Activated B cell treated with CpG ODN at 0.5 μM for 24 hours (primary cell): ENCODE data around the gene RRBP1. TPM values are rescaled to one million over a fixed set of nuclear protein-coding genes. Genes with fewer than 3 reads are reported as not detected.

Experiments
- ATAC-seq: fragments of 200-7000 bp; cut with Tn5 transposase; one replicate; pipeline ENCODE4 v1.10.0; 2021; ENCODE audit warnings: low read depth, mild to moderate bottlenecking, moderate library complexity
- CTCF ChIA-PET: fragments of 350-600 bp; sonication (Branson Sonifier 250); formaldehyde crosslinking; loops from one replicate; lab custom pipeline; 2021; ENCODE audit warnings: antibody characterized with exemption; lab: Charles Lee
- POLR2A ChIA-PET: fragments of 350-600 bp; sonication (Branson Sonifier 250); formaldehyde crosslinking; loops from one replicate; lab custom pipeline; 2021; ENCODE audit warnings: antibody characterized with exemption; lab: Charles Lee
- DNase-seq: peaks from one replicate; pipeline ENCODE4 v3.0.0; 2022
- H3K27ac Mint-ChIP-seq: one replicate; pipeline ENCODE4 v1.8.0; 2020; ENCODE audit warnings: mixed read lengths
- H3K27me3 Mint-ChIP-seq: one replicate; pipeline ENCODE4 v1.8.0; 2021; ENCODE audit warnings: mixed read lengths
- H3K36me3 Mint-ChIP-seq: one replicate; pipeline ENCODE4 v1.8.0; 2021; ENCODE audit warnings: low read depth, mixed read lengths
- H3K4me1 Mint-ChIP-seq: one replicate; pipeline ENCODE4 v1.8.0; 2021; ENCODE audit warnings: mixed read lengths
- H3K4me3 Mint-ChIP-seq: one replicate; pipeline ENCODE4 v1.8.0; 2020; ENCODE audit warnings: mild to moderate bottlenecking, mixed read lengths
- H3K9me3 Mint-ChIP-seq: one replicate; pipeline ENCODE4 v1.8.0; 2020; ENCODE audit warnings: mixed read lengths
- intact Hi-C: fragments of 100-400 bp; cut with micrococcal nuclease; formaldehyde crosslinking; loops from one replicate; pipeline ENCODE4 v1.15.1; 2024
- total RNA-seq: library from RNA; stranded (reverse); gene quantifications from 2 replicates; pipeline ENCODE4 v1.2.3, GENCODE V29; 2022
- TF ChIP-seq, protein P1 (sequence below): fragments of 200-600 bp; IDR thresholded peaks from one replicate; pipeline ENCODE4 v1.8.0; 2022; ENCODE audit warnings: antibody characterized with exemption, mild to moderate bottlenecking

RRBP1 gene, protein sequence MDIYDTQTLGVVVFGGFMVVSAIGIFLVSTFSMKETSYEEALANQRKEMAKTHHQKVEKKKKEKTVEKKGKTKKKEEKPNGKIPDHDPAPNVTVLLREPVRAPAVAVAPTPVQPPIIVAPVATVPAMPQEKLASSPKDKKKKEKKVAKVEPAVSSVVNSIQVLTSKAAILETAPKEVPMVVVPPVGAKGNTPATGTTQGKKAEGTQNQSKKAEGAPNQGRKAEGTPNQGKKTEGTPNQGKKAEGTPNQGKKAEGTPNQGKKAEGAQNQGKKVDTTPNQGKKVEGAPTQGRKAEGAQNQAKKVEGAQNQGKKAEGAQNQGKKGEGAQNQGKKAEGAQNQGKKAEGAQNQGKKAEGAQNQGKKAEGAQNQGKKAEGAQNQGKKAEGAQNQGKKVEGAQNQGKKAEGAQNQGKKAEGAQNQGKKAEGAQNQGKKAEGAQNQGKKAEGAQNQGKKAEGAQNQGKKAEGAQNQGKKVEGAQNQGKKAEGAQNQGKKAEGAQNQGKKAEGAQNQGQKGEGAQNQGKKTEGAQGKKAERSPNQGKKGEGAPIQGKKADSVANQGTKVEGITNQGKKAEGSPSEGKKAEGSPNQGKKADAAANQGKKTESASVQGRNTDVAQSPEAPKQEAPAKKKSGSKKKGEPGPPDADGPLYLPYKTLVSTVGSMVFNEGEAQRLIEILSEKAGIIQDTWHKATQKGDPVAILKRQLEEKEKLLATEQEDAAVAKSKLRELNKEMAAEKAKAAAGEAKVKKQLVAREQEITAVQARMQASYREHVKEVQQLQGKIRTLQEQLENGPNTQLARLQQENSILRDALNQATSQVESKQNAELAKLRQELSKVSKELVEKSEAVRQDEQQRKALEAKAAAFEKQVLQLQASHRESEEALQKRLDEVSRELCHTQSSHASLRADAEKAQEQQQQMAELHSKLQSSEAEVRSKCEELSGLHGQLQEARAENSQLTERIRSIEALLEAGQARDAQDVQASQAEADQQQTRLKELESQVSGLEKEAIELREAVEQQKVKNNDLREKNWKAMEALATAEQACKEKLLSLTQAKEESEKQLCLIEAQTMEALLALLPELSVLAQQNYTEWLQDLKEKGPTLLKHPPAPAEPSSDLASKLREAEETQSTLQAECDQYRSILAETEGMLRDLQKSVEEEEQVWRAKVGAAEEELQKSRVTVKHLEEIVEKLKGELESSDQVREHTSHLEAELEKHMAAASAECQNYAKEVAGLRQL (N-terminal part only)
- 18.9 and 22.0 TPM in 2 replicates for total RNA-seq

DNA sequence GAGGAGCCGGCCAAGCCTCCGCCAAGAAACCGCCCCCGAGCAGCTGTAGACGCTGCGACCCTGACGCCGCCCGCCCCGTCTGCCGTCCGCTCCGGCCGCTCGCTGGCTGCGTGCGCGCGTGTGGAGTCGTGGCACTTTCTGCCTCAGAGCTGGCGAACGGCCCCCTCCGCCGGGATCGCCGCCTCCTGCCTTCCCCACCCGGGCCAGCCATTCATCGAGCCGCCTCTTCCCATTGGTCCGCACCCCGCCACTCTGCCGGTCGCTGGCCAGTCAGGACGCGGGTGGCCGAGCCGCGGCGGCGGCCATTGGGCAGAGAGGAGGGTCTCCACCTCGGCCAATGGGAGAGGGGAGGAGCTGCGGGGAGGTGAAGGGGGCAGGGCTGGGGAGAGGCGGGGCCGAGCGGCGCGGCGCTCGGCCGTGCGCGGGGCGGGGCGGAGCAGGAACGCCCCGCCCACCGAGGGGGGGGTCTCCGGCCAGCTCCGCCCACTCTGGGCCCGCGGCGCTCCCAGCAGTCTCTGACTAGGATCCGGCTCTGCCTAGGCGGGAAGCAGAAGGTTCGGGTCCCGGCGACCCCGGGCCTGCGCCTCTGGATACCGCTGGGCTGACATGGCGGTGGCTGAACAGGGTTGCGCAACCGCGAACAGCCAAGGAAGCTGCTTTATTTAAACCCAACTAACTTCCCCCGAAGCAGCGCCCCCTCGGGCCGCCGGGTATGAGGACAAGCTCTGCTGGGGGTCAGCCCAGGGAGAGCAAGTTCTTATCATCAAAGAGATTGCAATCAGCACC, at the start of gene RRBP1:
RRBP1 (minus strand) TSS at position 140 of the 786 bp plus-strand sequence. CDS start 21,735 bp downstream, outside the sequence.
- peak; percentile 94 for ATAC-seq

DNA sequence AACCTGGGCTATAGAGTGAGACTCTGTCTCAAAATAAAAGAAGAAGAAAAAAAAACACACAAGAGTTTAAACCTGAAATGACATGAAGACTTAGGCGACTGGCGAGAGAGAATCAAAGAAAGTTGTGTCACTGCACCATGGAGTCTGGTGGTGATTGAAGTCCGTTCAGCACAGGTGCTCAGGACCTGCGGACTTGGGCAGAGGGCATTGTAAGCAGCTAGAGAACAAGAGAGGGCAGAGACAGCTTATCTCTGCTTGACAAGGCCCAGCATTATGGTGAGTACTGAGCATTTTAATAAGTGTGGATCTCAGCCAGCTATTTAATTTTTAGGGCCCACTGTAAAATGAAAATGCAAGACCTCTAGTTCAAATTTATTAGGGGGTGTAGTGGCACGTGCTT, 49.2 kb upstream of the RRBP1 start:
- Mint-ChIP-seq H3K36me3 (no peaks in the 10 kb centered on the region), H3K9me3 (peaks cover 2% of the 10 kb centered on the region), H3K27me3 (peaks cover 9% of the 10 kb centered on the region), H3K4me1 (no peaks in the 10 kb centered on the region), H3K4me3 (no peak overlapping the region), H3K27ac (no peak overlapping the region)
- POLR2A ChIA-PET, result no interaction called here
- intact Hi-C loops, result no loop called here
- DNase-seq (no peak), ATAC-seq (no peak)
- TF ChIP-seq, protein P1, sequence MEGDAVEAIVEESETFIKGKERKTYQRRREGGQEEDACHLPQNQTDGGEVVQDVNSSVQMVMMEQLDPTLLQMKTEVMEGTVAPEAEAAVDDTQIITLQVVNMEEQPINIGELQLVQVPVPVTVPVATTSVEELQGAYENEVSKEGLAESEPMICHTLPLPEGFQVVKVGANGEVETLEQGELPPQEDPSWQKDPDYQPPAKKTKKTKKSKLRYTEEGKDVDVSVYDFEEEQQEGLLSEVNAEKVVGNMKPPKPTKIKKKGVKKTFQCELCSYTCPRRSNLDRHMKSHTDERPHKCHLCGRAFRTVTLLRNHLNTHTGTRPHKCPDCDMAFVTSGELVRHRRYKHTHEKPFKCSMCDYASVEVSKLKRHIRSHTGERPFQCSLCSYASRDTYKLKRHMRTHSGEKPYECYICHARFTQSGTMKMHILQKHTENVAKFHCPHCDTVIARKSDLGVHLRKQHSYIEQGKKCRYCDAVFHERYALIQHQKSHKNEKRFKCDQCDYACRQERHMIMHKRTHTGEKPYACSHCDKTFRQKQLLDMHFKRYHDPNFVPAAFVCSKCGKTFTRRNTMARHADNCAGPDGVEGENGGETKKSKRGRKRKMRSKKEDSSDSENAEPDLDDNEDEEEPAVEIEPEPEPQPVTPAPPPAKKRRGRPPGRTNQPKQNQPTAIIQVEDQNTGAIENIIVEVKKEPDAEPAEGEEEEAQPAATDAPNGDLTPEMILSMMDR, result no peak
- CTCF ChIA-PET, result interaction anchor here (0.7 kb wide), 1 partner anchor 49 kb away, joined by 3 read pairs; the partner anchor contains the start of gene RRBP1

More for the DNA sequence above, at the start of gene RRBP1:
- Mint-ChIP-seq H3K36me3 (no peaks in the 10 kb centered on the region), H3K27me3 (peaks cover 23% of the 10 kb centered on the region), H3K4me3 (peak within 1 kb of the TSS; percentile 86), H3K9me3 (peaks cover 2% of the 10 kb centered on the region), H3K4me1 (peaks cover 20% of the 10 kb centered on the region), H3K27ac (peak within 1 kb of the TSS; percentile 82)
- TF ChIP-seq, protein P1, result no peak
- ChIA-PET CTCF (interaction anchor here (0.5 to 6.8 kb wide), 31 partner anchors 9 to 605 kb away, joined by 3 to 108 read pairs (median 4); partner anchors contain the start of genes DSTN, KAT14, PET117 and ZNF133), POLR2A (interaction anchor here (0.7 to 2.9 kb wide), 21 partner anchors 145 to 825 kb away, joined by 3 to 22 read pairs (median 6); partner anchors contain the start of genes KAT14, MGME1, PET117 and SEC23B)
- peak; percentile 92 for DNase-seq
- intact Hi-C loops, result loop anchor here (1.0 to 5.0 kb wide), 12 partner anchors 113 to 905 kb away; partner anchors contain the start of genes DTD1, DZANK1, KAT14 and PET117

DNA sequence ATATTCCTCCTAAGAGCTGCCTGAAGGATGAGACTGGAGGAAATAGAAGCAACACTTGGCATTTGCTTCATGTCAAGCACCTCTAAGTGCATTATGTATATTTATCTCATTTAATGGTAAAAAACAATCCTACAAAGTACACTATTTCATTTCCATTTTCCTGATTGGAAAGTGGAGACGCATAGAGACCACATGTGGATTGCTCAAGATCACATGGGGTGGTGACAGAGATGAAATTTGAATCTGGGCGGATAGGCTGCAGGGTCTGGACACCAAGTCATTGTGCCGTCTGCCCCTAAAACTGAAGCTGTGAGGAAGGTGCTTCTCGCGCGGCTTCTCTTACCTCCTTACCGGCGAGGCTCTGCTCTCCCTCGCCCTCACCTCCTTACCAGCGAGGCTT, 48.0 kb upstream of the RRBP1 start:
- ChIA-PET POLR2A (no interaction called here), CTCF (no interaction called here)
- Mint-ChIP-seq H3K27ac (no peak overlapping the region), H3K9me3 (no peaks in the 10 kb centered on the region), H3K4me1 (no peaks in the 10 kb centered on the region), H3K27me3 (peaks cover 9% of the 10 kb centered on the region), H3K36me3 (no peaks in the 10 kb centered on the region), H3K4me3 (no peak overlapping the region)
- TF ChIP-seq, protein P1, result no peak
- ATAC-seq, result no peak
- DNase-seq, result no peak
- intact Hi-C loops, result no loop called here

DNA sequence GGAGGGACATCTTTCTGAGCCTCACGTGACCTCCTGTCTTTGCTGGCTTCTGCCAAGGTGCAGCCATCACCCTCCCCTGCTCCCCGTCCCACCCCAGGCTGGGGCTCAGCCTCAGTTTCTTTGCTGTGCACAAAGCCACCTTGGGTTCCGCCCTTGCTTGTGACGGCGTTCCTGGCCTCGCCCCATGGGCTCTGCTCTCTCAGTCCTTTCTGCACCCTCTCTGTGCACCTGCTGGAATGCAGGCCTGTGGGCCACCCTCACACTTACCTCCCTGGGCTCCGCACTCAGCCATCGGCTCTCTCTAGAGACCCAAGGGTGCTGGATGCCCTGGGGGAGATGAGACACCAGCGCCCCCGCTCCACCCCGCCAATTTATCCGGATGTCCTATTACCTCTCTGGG, 46.0 kb upstream of the RRBP1 start:
- no peak for DNase-seq
- Mint-ChIP-seq H3K36me3 (no peaks in the 10 kb centered on the region), H3K9me3 (no peaks in the 10 kb centered on the region), H3K27ac (no peak overlapping the region), H3K4me1 (no peaks in the 10 kb centered on the region), H3K27me3 (peaks cover 13% of the 10 kb centered on the region), H3K4me3 (no peak overlapping the region)
- intact Hi-C loops, result no loop called here
- ATAC-seq, result no peak
- ChIA-PET POLR2A (no interaction called here), CTCF (interaction anchor here (1.0 kb wide), 1 partner anchor 48 kb away, joined by 3 read pairs; no protein-coding TSS in a partner anchor)
- TF ChIP-seq, protein P1, result no peak
